Uterus (tissue), 2 donors: ENCODE measurements around the gene PZP.

Experiments
- CTCF ChIP-seq, 4 experiments: fragments of 200-600 bp in 2 of 4; fragments of 450-650 bp in 2 of 4; sonication (generic) in 2 of 4; IDR thresholded peaks; one replicate each; pipeline ENCODE4 v1.5.1; 2016 to 2019; ENCODE audit warnings: antibody characterized with exemption in 4 of 4, mild to moderate bottlenecking in 2 of 4, moderate library complexity in 1 of 4
- POLR2A ChIP-seq, 2 donors: fragments of 450-650 bp; IDR thresholded peaks; one replicate each; pipeline ENCODE4 v1.6.1; 2016; ENCODE audit warnings: antibody characterized with exemption in 2 of 2, mild to moderate bottlenecking in 1 of 2, moderate library complexity in 1 of 2

- TF ChIP-seq POLR2A (IDR thresholded peaks at IDR 0.05), result no peak
- TF ChIP-seq CTCF (IDR thresholded peaks at IDR 0.05), result no peak
Observed at GRCh38 chr12:9243999-9244649, 35.9 kb upstream of the PZP start.
